ENCODE results near the gene VSX1. TPM values are rescaled to one million over a fixed set of nuclear protein-coding genes. Genes with fewer than 3 reads are reported as not detected.
A peak's percentile ranks its signal among the peaks of the same experiment; 100 is the strongest.

Gene VSX1
- total RNA-seq, 2 experiments from 2014 or later: not detected

DNA sequence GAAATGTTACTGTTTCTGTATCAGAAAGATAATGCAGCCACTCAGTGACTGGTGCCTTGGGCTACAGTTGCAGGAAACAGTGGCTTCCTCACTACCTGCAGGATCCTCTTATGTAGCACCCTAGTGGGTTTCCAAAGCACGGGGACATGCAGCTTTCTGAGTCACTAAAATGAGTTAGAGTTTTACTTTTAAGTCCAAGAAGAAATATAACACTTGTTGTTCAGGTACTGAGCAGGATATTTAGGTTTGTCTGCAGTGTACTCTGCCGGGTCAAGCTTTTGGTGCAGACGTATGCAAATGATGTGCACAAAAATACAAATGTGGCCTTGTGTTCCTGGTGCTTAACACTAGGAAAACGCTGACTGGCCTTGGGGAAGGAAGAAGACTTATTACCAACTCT is 46.0 kb downstream of the VSX1 start:
- Mint-ChIP-seq H3K4me1 (peaks cover 36% of the 10 kb centered on the region), H3K36me3 (ENCODE audit: low read depth) (no peaks in the 10 kb centered on the region), H3K27me3 (no peaks in the 10 kb centered on the region), H3K4me3 (peak overlapping the region; percentile 6), H3K9me3 (ENCODE audit: low read depth) (no peaks in the 10 kb centered on the region), H3K27ac (peak overlapping the region; percentile 52)
- ChIA-PET CTCF (interaction anchor here (1.0 to 1.5 kb wide), 3 partner anchors 13 to 53 kb away, joined by 3 to 6 read pairs (median 4); no protein-coding TSS in a partner anchor), POLR2A (no interaction called here)
- ATAC-seq (peak; percentile 81), DNase-seq (peak; percentile 41)
- intact Hi-C loops (cut with DNase I, micrococcal nuclease): no loop called here

DNA sequence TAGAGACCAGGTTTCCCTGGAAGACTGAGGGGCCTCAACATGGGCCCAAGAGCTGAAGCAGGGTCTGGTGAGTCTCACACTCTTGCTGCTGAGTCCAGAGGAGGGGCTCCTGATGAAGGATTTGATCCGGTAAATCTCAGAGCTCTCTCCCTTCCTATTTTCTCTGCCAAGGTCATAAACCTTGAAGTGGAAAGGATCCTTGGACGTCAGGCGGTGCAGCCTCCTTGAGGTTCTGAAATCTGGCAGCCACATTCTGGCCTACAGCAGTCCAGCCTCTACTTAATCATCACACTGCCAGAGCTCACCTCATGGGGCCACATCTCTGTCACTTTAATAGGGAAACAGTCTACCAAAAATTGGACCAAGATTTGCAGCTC is 48.0 kb downstream of the VSX1 start:
- Mint-ChIP-seq H3K36me3 (ENCODE audit: low read depth) (peaks cover 2% of the 10 kb centered on the region), H3K27ac (no peak overlapping the region), H3K4me3 (no peak overlapping the region), H3K9me3 (ENCODE audit: low read depth) (no peaks in the 10 kb centered on the region), H3K27me3 (no peaks in the 10 kb centered on the region), H3K4me1 (peaks cover 34% of the 10 kb centered on the region)
- DNase-seq (no peak), ATAC-seq (no peak)
- ChIA-PET CTCF (interaction anchor here (0.7 to 1.9 kb wide), 6 partner anchors 9 to 322 kb away, joined by 3 to 8 read pairs (median 3); no protein-coding TSS in a partner anchor), POLR2A (interaction anchor here (0.6 to 0.7 kb wide), 2 partner anchors 57 to 218 kb away, joined by 3 to 4 read pairs; no protein-coding TSS in a partner anchor)
- intact Hi-C loops (cut with DNase I, micrococcal nuclease): no loop called here

DNA sequence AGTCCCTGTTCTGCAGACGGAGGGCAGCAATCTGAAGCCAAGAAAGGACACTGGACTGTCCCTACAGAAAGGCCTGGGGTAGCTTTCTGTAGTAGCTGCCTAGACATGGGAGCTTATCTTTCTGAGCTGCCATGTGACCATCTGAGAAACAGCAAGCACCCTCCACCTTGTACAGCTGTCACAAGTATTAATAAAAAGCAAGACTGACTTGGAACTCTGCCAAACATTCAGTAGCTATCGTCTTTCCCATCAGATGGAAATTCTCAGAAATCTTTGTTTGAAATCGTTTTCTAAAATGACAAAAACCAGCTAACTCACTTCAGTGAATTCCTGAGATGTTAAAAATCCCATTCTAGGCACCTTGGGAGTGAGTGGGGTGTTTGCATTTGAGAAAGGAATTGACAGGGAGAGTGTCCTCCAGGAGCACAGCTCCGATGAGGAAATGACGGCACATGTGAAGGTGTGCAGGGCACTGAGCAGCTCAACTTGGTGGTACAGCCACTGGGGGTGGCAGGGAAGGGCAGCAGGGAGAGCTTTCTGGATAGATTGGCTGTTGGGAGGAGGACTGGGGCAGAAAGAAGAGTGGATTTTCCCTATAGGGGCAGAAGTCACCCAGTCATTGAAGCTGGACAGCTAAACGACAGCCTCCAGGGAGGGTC is 48.5 kb downstream of the VSX1 start:
- DNase-seq: no peak
- Mint-ChIP-seq H3K9me3 (ENCODE audit: low read depth) (no peaks in the 10 kb centered on the region), H3K27me3 (no peaks in the 10 kb centered on the region), H3K27ac (no peak overlapping the region), H3K4me1 (peaks cover 34% of the 10 kb centered on the region), H3K4me3 (no peak overlapping the region), H3K36me3 (ENCODE audit: low read depth) (peaks cover 2% of the 10 kb centered on the region)
- POLR2A ChIA-PET: interaction anchor here (0.6 to 0.7 kb wide), 2 partner anchors 58 to 218 kb away, joined by 3 to 4 read pairs; no protein-coding TSS in a partner anchor
- ATAC-seq: no peak
- CTCF ChIA-PET: interaction anchor here (0.8 to 1.9 kb wide), 6 partner anchors 8 to 322 kb away, joined by 3 to 8 read pairs (median 3); no protein-coding TSS in a partner anchor
- intact Hi-C loops (cut with DNase I, micrococcal nuclease): no loop called here

DNA sequence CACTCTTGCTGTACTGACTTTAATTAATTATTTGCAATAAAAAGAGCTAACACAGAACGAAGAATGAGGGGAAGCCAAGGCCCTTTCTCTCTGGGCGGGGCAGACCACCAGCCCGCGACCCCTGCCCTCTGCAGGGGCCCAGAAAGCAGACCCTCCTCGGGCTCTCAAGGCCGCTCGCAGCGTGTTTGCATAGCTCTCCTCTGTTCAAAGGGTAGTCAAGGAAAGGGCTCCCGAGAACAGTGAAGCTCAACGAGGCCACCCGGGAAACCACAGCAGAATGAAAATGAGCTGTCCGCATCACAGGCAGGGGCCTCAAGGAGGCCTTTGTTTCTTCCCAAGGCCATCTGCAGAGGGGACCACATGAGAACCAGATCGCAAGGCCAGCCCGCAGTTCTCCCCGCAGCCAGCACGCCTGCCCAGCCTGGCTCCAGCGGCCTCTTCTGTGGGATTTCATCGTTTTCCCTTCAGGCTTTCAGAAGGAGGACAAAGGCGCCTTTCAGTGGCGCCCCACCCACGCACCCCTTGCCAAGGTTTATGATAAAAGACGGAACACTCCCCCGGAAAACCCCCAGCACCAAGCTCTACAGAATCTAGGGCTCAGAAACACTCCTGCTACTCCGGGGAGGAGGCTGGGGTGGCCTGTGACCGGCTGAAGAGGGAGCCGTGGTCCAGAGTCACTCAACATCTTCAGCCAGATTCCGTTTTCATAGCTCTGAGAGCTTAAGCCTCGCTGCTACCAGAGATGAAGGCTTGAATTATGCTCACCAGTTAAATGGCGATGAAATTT is 49.3 kb downstream of the VSX1 start:
- Mint-ChIP-seq H3K4me1 (peaks cover 28% of the 10 kb centered on the region), H3K36me3 (ENCODE audit: low read depth) (peaks cover 2% of the 10 kb centered on the region), H3K27me3 (no peaks in the 10 kb centered on the region), H3K4me3 (no peak overlapping the region), H3K27ac (no peak overlapping the region), H3K9me3 (ENCODE audit: low read depth) (no peaks in the 10 kb centered on the region)
- ATAC-seq (no peak), DNase-seq (no peak)
- POLR2A ChIA-PET: no interaction called here
- CTCF ChIA-PET: interaction anchor here (0.8 to 1.9 kb wide), 5 partner anchors 7 to 32 kb away, joined by 3 to 8 read pairs (median 3); no protein-coding TSS in a partner anchor
- intact Hi-C loops (cut with DNase I, micrococcal nuclease): no loop called here

DNA sequence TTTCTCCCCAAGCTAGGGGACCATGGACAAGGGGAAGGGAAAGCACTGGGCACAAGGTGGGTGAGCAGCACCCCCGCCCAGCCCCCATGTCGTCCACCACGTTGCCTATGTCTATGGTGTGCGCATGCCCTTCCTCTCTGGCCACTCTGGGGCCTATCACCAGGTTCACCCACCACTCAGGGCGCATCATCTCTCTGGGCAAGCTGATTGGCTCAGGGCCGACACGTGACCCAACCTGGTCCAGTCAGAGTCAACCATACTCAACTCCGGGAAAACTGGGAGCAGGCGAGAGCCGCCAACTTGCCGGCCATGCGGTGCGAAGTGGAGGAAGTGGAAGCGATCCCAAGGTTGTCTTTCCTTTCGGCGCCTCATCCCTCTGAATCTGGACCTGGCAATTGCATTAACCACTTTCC is 49.9 kb downstream of the VSX1 start:
- ChIA-PET CTCF (no interaction called here), POLR2A (no interaction called here)
- no peak for DNase-seq
- H3K36me3 Mint-ChIP-seq (ENCODE audit: low read depth): peaks cover 2% of the 10 kb centered on the region
- peaks cover 22% of the 10 kb centered on the region for H3K4me1 Mint-ChIP-seq
- no peak for ATAC-seq
- no peaks in the 10 kb centered on the region for H3K27me3 Mint-ChIP-seq
- intact Hi-C loops (cut with DNase I, micrococcal nuclease): no loop called here
- no peak overlapping the region for H3K4me3 Mint-ChIP-seq
- H3K27ac Mint-ChIP-seq: no peak overlapping the region
- no peaks in the 10 kb centered on the region for H3K9me3 Mint-ChIP-seq (ENCODE audit: low read depth)

DNA sequence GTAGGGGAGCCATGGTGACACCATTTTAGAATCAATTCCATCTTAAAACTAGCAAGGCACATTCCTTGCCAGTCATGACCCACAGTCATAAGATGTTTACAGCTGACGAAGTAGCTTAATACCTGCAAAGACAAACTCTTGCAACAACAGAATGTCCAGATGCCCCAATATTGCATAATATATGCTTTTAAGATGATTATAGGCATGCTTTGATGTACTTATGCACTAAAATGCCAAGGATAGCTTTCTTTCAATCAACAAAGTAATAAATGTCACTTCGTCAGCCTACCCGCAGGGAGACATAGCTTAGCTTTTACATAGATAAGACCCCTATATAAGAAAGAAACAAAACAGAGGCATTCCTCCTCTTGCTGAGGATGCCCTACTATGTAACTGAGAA is 50.7 kb downstream of the VSX1 start:
- Mint-ChIP-seq H3K27ac (no peak overlapping the region), H3K9me3 (ENCODE audit: low read depth) (no peaks in the 10 kb centered on the region), H3K27me3 (no peaks in the 10 kb centered on the region), H3K36me3 (ENCODE audit: low read depth) (peaks cover 2% of the 10 kb centered on the region), H3K4me1 (peaks cover 14% of the 10 kb centered on the region), H3K4me3 (no peak overlapping the region)
- DNase-seq (no peak), ATAC-seq (no peak)
- intact Hi-C loops (cut with DNase I, micrococcal nuclease): no loop called here
- CTCF ChIA-PET: interaction anchor here (0.6 kb wide), 1 partner anchor 39 kb away, joined by 3 read pairs; no protein-coding TSS in a partner anchor
- POLR2A ChIA-PET: no interaction called here

DNA sequence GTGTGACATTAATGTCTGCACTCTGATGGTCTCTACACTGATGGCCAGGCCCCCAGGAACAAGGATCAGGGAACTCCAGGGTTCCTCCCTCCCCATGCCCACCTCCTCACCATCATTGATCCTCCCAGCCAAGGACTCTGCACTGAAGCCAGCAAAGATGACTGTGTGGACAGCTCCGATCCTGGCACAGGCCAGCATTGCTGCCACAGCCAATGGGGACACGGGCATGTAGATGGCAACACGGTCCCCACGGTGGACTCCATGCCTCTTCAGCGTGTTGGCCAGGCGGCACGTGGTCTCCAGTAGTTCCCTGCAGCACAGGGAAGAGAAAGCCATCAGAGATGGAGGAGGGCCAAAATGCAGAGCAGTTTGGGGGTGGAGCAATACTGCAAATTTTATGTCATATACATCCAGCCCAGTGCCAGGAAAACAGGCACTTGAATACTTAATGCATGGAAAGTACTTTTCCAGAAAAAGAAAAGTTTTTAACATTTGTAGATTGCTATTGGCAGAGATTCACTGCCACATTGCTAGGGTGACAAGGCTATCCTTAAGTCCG is 51.2 kb downstream of the VSX1 start:
- Mint-ChIP-seq H3K9me3 (ENCODE audit: low read depth) (no peaks in the 10 kb centered on the region), H3K27ac (no peak overlapping the region), H3K4me1 (peaks cover 9% of the 10 kb centered on the region), H3K4me3 (no peak overlapping the region), H3K36me3 (ENCODE audit: low read depth) (peaks cover 2% of the 10 kb centered on the region), H3K27me3 (no peaks in the 10 kb centered on the region)
- POLR2A ChIA-PET: interaction anchor here (0.6 kb wide), 1 partner anchor 145 kb away, joined by 3 read pairs; no protein-coding TSS in a partner anchor
- no peak for ATAC-seq
- no peak for DNase-seq
- CTCF ChIA-PET: interaction anchor here (0.6 kb wide), 1 partner anchor 39 kb away, joined by 3 read pairs; no protein-coding TSS in a partner anchor
- intact Hi-C loops (cut with DNase I, micrococcal nuclease): no loop called here

DNA sequence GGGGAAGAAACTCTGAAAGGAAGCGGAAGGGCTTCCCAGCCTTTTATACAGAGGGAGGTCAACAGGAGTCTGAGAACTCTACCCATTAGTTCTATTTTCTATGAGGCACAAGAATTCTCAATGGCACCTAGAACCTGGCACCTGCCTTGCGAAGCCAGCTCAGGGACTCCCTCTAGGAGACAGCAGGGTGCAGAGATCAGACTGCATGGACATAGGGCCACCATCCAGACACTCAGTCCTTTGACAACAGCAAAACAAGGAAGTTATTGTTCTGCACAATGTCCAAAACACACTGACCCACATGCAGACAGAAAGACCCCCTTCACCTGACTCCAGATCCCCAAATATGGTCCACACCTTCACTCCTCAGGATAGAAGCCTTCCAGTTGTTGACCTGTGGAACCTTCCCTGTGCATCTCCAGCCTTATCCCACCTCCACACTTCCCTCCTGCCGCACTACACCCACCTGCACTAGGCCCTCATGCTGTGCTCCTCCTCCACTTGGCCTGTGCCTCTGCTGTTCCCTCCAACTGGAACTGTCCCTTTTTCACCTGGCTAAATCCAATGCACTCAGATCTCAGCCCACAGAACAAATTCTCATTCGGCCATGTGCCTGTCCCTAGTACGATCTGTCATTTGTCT is 51.8 kb downstream of the VSX1 start:
- intact Hi-C loops (cut with DNase I, micrococcal nuclease): no loop called here
- Mint-ChIP-seq H3K4me1 (peaks cover 4% of the 10 kb centered on the region), H3K4me3 (no peak overlapping the region), H3K9me3 (ENCODE audit: low read depth) (no peaks in the 10 kb centered on the region), H3K36me3 (ENCODE audit: low read depth) (peaks cover 2% of the 10 kb centered on the region), H3K27me3 (no peaks in the 10 kb centered on the region), H3K27ac (no peak overlapping the region)
- ChIA-PET CTCF (no interaction called here), POLR2A (interaction anchor here (0.6 kb wide), 1 partner anchor 145 kb away, joined by 3 read pairs; no protein-coding TSS in a partner anchor)
- no peak for ATAC-seq
- no peak for DNase-seq

DNA sequence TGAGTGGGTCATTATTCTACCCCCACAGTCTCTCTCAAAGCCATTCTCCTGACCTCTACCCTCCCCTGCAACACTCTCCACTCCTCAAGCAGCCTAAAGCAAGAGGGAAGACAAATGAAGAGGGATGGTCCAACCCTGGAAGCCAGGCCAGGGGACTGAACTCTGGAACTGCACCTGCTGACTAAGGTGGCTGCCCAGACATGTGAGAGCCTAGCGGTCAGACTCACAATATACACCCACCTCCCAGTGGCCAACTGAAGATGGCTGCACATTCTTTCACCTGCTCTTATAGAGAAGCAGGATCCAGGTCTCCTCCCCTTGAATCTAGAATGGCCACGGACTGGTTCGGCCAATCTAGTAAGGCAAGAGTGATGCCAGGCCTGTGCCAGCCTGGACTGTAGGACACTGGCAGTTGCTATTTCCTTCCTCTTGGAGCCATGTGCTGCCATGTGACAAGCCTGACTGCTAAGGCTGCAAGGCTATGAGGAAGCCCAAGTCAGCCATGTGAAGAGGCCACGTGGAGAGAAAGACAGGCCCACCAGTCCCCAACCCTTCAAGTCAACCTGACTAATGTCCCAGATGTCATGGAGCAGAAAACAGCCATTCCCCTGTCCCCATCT is 55.8 kb downstream of the VSX1 start:
- no peaks in the 10 kb centered on the region for H3K27me3 Mint-ChIP-seq
- H3K36me3 Mint-ChIP-seq (ENCODE audit: low read depth): peaks cover 2% of the 10 kb centered on the region
- H3K4me3 Mint-ChIP-seq: no peak overlapping the region
- peaks cover 4% of the 10 kb centered on the region for H3K4me1 Mint-ChIP-seq
- POLR2A ChIA-PET: no interaction called here
- DNase-seq (no peak), ATAC-seq (no peak)
- H3K9me3 Mint-ChIP-seq (ENCODE audit: low read depth): no peaks in the 10 kb centered on the region
- CTCF ChIA-PET: interaction anchor here (1.1 kb wide), 1 partner anchor 7 kb away, joined by 3 read pairs; no protein-coding TSS in a partner anchor
- no peak overlapping the region for H3K27ac Mint-ChIP-seq
- intact Hi-C loops (cut with DNase I, micrococcal nuclease): no loop called here
